K562 (cell line): ENCODE results near the gene BICC1. TPM values are rescaled to one million over a fixed set of nuclear protein-coding genes. Genes with fewer than 3 reads are reported as not detected.

Experiments
- ATAC-seq: fragments of 200-7000 bp; cut with Tn5 transposase; 3 replicates; pipeline ENCODE4 v1.9.1; 2020; ENCODE audit warnings: moderate library complexity
- BruUV-seq: library from RNA; stranded (reverse); fragments of 400-500 nt; replicated peaks from 2 replicates; lab custom pipeline; 2021; lab: Mats Ljungman, UMichigan
- CTCF ChIA-PET: fragments of 300-600 bp; formaldehyde crosslinking; extraction: SDS; loops from one replicate; lab custom pipeline; 2021; ENCODE audit warnings: low intra/inter-chr PET ratio; lab: Yijun Ruan, JAX
- POLR2A ChIA-PET: fragments of 300-600, 350-650 bp; sonication (Branson Sonifier 250); formaldehyde crosslinking; extraction: SDS; loops from one replicate; lab custom pipeline; 2021; ENCODE audit warnings: antibody characterized with exemption, inconsistent platforms; lab: Yijun Ruan, JAX
- DNase-seq, 4 experiments: peaks; one replicate each; pipeline versions ENCODE4 v3.0.0 to v3.0.0-alpha.2; 2011 to 2018; ENCODE audit warnings: low spot score in 3 of 4, mixed read lengths in 3 of 4; ENCODE audit errors: extremely low read depth in 1 of 4
- FAIRE-seq: peaks from 2 replicates; lab custom pipeline; 2011; peaks lifted over from hg19 to GRCh38; lab: Jason Lieb, UNC
- H2AFZ ChIP-seq: 2 replicates; pipeline ENCODE4 v1.6.0; 2011; ENCODE audit warnings: low read depth, low read length, control low read depth, inconsistent platforms
- H3K27ac ChIP-seq: fragments of 200-600 bp; 3 replicates; pipeline ENCODE4 v1.8.0; 2011; ENCODE audit warnings: low read depth, mild to moderate bottlenecking, control low read depth, inconsistent platforms, low read length, moderate library complexity, mixed read lengths; ENCODE audit errors: extremely low read depth
- H3K27me3 ChIP-seq, 2 experiments: fragments of 300-600 bp in 1 of 2; 2 replicates in 1 of 2; 3 replicates in 1 of 2; pipeline versions ENCODE4 v1.6.0 to v1.8.0; 2011; ENCODE audit warnings: inconsistent platforms in 2 of 2, low read length in 2 of 2, mild to moderate bottlenecking in 1 of 2, mixed read lengths in 1 of 2, moderate library complexity in 1 of 2; ENCODE audit not compliant: control insufficient read depth in 2 of 2, insufficient read depth in 2 of 2
- H3K36me3 ChIP-seq: fragments of 300-600 bp; 3 replicates; pipeline ENCODE4 v1.8.0; 2011; ENCODE audit warnings: mild to moderate bottlenecking, low read length, inconsistent platforms; ENCODE audit not compliant: control insufficient read depth, insufficient read depth
- H3K4me1 ChIP-seq, 2 experiments: fragments of 200-600 bp in 1 of 2; replicated peaks in 1 of 2; 2 replicates in 1 of 2; 3 replicates in 1 of 2; pipeline versions ENCODE4 v1.5.1 to v1.8.0; 2011; ENCODE audit warnings: inconsistent platforms in 2 of 2, low read length in 2 of 2, mild to moderate bottlenecking in 1 of 2, mixed read lengths in 1 of 2, moderate library complexity in 1 of 2; ENCODE audit not compliant: control insufficient read depth in 2 of 2, insufficient read depth in 2 of 2
- H3K4me2 ChIP-seq: 2 replicates; pipeline ENCODE4 v1.6.1; 2011; ENCODE audit warnings: low read length, control low read depth, inconsistent platforms, mixed read lengths; ENCODE audit not compliant: insufficient read depth
- H3K4me3 ChIP-seq: fragments of 200-600 bp; sonication (generic), shearing (Covaris generic); 2 replicates; pipeline ENCODE4 v1.5.1; 2016; ENCODE audit warnings: control low read depth, inconsistent platforms
- H3K79me2 ChIP-seq: fragments of 200-600 bp; 3 replicates; pipeline ENCODE4 v1.8.0; 2011; ENCODE audit warnings: low read length, inconsistent platforms; ENCODE audit not compliant: control insufficient read depth, insufficient read depth
- H3K9ac ChIP-seq, 2 experiments: 2 replicates each; pipeline versions ENCODE4 v1.6.0 to v1.6.1; 2011; ENCODE audit warnings: low read depth in 2 of 2, low read length in 2 of 2, control low read depth in 1 of 2, inconsistent platforms in 1 of 2, mild to moderate bottlenecking in 1 of 2, mixed read lengths in 1 of 2; ENCODE audit not compliant: insufficient read depth in 1 of 2
- H3K9me1 ChIP-seq: one replicate; pipeline ENCODE4 v1.6.0; 2011; ENCODE audit warnings: inconsistent platforms, mild to moderate bottlenecking, low read length, moderate library complexity; ENCODE audit not compliant: control insufficient read depth, insufficient read depth
- H3K9me3 ChIP-seq: replicated peaks from 2 replicates; pipeline ENCODE4 v1.5.1; 2011; ENCODE audit warnings: low read depth, low read length, inconsistent platforms; ENCODE audit not compliant: control insufficient read depth, insufficient read depth
- H4K20me1 ChIP-seq: replicated peaks from 2 replicates; pipeline ENCODE4 v1.6.1; 2011; ENCODE audit warnings: low read length, inconsistent platforms, mixed read lengths; ENCODE audit not compliant: control insufficient read depth, insufficient read depth
- FOXK2 ChIP-seq, 2 experiments: fragments of 450-650 bp; IDR thresholded peaks in 1 of 2; conservative IDR thresholded peaks in 1 of 2; 2 replicates each; pipeline ENCODE4 v1.6.1; 2016; ENCODE audit warnings: low read depth in 2 of 2, mild to moderate bottlenecking in 1 of 2
- HIVEP1 ChIP-seq: fragments of 250-450 bp; sonication (Bioruptor Pico); IDR thresholded peaks from 2 replicates; pipeline ENCODE4 v1.4.0; 2020; ENCODE audit warnings: mild to moderate bottlenecking
- HMGN3 ChIP-seq: IDR thresholded peaks from 2 replicates; pipeline ENCODE4 v1.6.1; 2011; ENCODE audit warnings: borderline replicate concordance, low read depth, mild to moderate bottlenecking, mixed read lengths, low read length; ENCODE audit not compliant: insufficient read length; ENCODE audit errors: extremely low read depth
- NCOA6 ChIP-seq: fragments of 450-650 bp; IDR thresholded peaks from 2 replicates; pipeline ENCODE4 v1.6.1; 2017; ENCODE audit warnings: mild to moderate bottlenecking
- SRF ChIP-seq, 2 experiments: fragments of 250-450, 450-650 bp in 1 of 2; sonication (Bioruptor Pico) in 1 of 2; sonication (generic) in 1 of 2; formaldehyde crosslinking; IDR thresholded peaks; 2 replicates each; pipeline versions ENCODE4 v1.5.0 to v1.5.1; 2020 to 2022; ENCODE audit warnings: mild to moderate bottlenecking in 1 of 2, missing genetic modification reagents in 1 of 2
- ZBTB8A ChIP-seq: fragments of 450-650 bp; IDR thresholded peaks from 2 replicates; pipeline ENCODE4 v1.6.1; 2018; ENCODE audit warnings: mild to moderate bottlenecking, moderate library complexity; ENCODE audit not compliant: partially characterized antibody
- ZNF436 ChIP-seq: fragments of 250-450, 450-650 bp; sonication (Bioruptor Pico); formaldehyde crosslinking; IDR thresholded peaks from 2 replicates; pipeline ENCODE4 v1.7.0; 2020; ENCODE audit warnings: mild to moderate bottlenecking
- WGBS: fragments of 100-300 bp; shearing (Covaris generic); methylation state at CpG from one replicate; pipeline ENCODE4 v1.1.6; 2016; ENCODE audit warnings: low coverage, mixed read lengths; ENCODE audit not compliant: insufficient coverage; ENCODE audit errors: missing lambda C conversion rate; 5-methylcytosine and 5-hydroxymethylcytosine counted together
- in situ Hi-C: fragments of 300-500 bp; cut with MboI; formaldehyde crosslinking; loops from 4 replicates; pipeline ENCODE4 v1.15.0; 2018; ENCODE audit warnings: inconsistent platforms, mixed read lengths
- intact Hi-C: fragments of 100-400 bp; cut with micrococcal nuclease; formaldehyde crosslinking; loops from 2 replicates; pipeline ENCODE4 v1.14.2; 2022
- polyA plus RNA-seq, 8 experiments: library from polyadenylated mRNA; depleted of rRNA in 4 of 8; stranded (reverse) in 5 of 8; unstranded in 3 of 8; fragments of >200 nt; fragmentation: Nextera tagmentation in 2 of 8; fragmentation: Illumina TruSeq in 1 of 8; extraction: Ambion mirVana in 2 of 8; extraction: Trizol in 1 of 8; gene quantifications; 2 replicates each; pipeline versions ENCODE4 v1.2.1 to v1.2.3, GENCODE V29; 2011 to 2014; ENCODE audit warnings: inconsistent platforms in 1 of 8, missing spikeins in 1 of 8
- total RNA-seq, 7 experiments: library from RNA; depleted of rRNA in 6 of 7; stranded (reverse); fragments of >200 nt in 6 of 7; fragmentation: Illumina TruSeq in 2 of 7; extraction: Trizol in 2 of 7; gene quantifications; 2 replicates each; pipeline versions ENCODE4 v1.2.1 to v1.2.3, GENCODE V29; 2011 to 2021; ENCODE audit warnings: low replicate concordance in 1 of 7
- TF ChIP-seq, protein P1 (sequence below): IDR thresholded peaks from 3 replicates; pipeline ENCODE4 v1.6.1; 2011; ENCODE audit warnings: borderline replicate concordance, mild to moderate bottlenecking, moderate library complexity; ENCODE audit not compliant: insufficient read length; ENCODE audit errors: extremely low read depth
- TF ChIP-seq, protein P2 (sequence below): fragments of 250-450 bp; sonication (Bioruptor Pico); IDR thresholded peaks from 2 replicates; pipeline ENCODE4 v1.8.0; 2021; ENCODE audit warnings: borderline replicate concordance, mild to moderate bottlenecking, moderate library complexity; ENCODE audit not compliant: poor library complexity, severe bottlenecking

Gene BICC1
- total and polyA plus RNA-seq, 9 of the 15 experiments (the other 6 are each of a cell fraction or from before 2014, with no cell fraction given) = not detected

DNA sequence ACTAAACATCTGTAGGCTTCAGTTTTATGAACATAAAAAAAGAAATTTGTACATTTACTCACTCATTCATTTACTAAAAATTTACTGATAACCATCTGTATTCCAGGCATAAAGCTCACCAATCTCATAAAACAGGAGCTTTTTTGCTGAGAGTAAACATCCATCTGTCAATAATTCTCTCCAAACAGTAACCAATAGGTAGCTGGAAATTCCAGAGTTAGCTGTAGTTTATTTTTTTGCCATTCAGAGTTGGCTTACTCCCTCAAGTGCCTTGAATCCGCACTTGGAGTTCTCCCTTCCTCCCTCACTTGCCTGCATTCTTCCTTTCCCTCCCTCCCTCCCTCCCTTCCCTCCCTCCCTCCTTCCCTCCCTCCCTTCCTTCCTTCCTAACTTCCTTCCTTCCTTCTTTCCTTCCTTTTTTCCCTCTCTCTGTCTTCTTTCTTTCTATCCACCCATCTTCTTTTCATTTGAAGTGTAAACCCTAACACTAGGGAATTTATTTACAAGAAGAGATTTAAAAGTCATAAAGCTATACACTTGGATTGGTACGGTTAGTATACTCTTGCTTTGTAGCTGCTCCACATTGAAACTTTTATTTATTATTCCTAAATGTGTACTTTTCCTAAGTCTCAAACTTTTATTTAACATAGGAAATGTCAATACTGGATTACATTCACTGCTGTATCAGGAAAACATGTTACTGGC is 44.6 kb upstream of the BICC1 start:
- ATAC-seq (no peak), DNase-seq (no peak)
- no peaks in the 10 kb centered on the region for H3K79me2 ChIP-seq
- H2AFZ ChIP-seq = no peak overlapping the region
- WGBS = 0% methylated on average over 2 of the region's 2 CpGs
- H3K4me3 ChIP-seq = no peak overlapping the region
- H3K9me1 ChIP-seq = no peaks in the 10 kb centered on the region
- H3K9me3 ChIP-seq = no peaks in the 10 kb centered on the region
- H3K27me3 ChIP-seq = no peaks in the 10 kb centered on the region
- in situ Hi-C loops = no loop called here
- no peaks in the 10 kb centered on the region for H4K20me1 ChIP-seq
- intact Hi-C loops = no loop called here
- H3K4me2 ChIP-seq = no peak overlapping the region
- ChIA-PET POLR2A (no interaction called here), CTCF (no interaction called here)
- H3K36me3 ChIP-seq = no peaks in the 10 kb centered on the region
- no peak overlapping the region for H3K27ac ChIP-seq
- H3K4me1 ChIP-seq = no peaks in the 10 kb centered on the region
- H3K9ac ChIP-seq = no peak overlapping the region
- TF ChIP-seq NCOA6 = no peak
- TF ChIP-seq, all 486 proteins: peak for 0
- no peak for FAIRE-seq
- no TSS peak for BruUV-seq

DNA sequence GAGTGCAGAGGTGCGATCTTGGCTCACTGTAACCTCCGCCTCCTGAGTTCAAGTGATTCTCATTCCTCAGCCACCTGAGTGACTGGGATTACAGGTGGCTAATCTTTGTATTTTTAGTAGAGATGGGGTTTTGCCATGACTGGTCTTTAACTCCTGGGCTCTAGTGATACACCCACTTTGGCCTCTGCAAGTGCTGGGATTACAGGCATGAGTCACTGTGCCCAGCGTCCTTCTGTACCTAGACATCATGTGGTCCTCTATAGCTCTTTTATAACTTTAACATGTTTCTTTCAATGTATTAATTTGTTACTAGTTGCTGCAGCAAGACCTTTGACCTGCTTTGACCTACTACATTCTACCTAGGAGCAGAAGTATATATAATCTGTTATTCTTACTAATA is 38.7 kb upstream of the BICC1 start:
- no peak for ATAC-seq
- H4K20me1 ChIP-seq = no peaks in the 10 kb centered on the region
- FAIRE-seq = no peak
- no peak overlapping the region for H3K4me2 ChIP-seq
- no peak overlapping the region for H3K9ac ChIP-seq
- BruUV-seq = no TSS peak
- no peaks in the 10 kb centered on the region for H3K9me3 ChIP-seq
- no peak overlapping the region for H3K4me3 ChIP-seq
- no peaks in the 10 kb centered on the region for H3K79me2 ChIP-seq
- H3K36me3 ChIP-seq = no peaks in the 10 kb centered on the region
- ChIA-PET CTCF (no interaction called here), POLR2A (no interaction called here)
- in situ Hi-C loops = no loop called here
- no peak overlapping the region for H2AFZ ChIP-seq
- no peaks in the 10 kb centered on the region for H3K4me1 ChIP-seq
- no peak overlapping the region for H3K27ac ChIP-seq
- H3K27me3 ChIP-seq = no peaks in the 10 kb centered on the region
- no peak for DNase-seq
- 0% methylated on average over 3 of the region's 3 CpGs for WGBS
- H3K9me1 ChIP-seq = no peaks in the 10 kb centered on the region
- intact Hi-C loops = no loop called here
- TF ChIP-seq SRF (CRISPR knock-in tag; IDR thresholded peaks at IDR 0.05) = no peak
- TF ChIP-seq, protein P1, sequence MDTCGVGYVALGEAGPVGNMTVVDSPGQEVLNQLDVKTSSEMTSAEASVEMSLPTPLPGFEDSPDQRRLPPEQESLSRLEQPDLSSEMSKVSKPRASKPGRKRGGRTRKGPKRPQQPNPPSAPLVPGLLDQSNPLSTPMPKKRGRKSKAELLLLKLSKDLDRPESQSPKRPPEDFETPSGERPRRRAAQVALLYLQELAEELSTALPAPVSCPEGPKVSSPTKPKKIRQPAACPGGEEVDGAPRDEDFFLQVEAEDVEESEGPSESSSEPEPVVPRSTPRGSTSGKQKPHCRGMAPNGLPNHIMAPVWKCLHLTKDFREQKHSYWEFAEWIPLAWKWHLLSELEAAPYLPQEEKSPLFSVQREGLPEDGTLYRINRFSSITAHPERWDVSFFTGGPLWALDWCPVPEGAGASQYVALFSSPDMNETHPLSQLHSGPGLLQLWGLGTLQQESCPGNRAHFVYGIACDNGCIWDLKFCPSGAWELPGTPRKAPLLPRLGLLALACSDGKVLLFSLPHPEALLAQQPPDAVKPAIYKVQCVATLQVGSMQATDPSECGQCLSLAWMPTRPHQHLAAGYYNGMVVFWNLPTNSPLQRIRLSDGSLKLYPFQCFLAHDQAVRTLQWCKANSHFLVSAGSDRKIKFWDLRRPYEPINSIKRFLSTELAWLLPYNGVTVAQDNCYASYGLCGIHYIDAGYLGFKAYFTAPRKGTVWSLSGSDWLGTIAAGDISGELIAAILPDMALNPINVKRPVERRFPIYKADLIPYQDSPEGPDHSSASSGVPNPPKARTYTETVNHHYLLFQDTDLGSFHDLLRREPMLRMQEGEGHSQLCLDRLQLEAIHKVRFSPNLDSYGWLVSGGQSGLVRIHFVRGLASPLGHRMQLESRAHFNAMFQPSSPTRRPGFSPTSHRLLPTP = no peak
- no peak for TF ChIP-seq HMGN3
- TF ChIP-seq ZBTB8A = no peak
- TF ChIP-seq ZNF436 (CRISPR knock-in tag) = no peak
- TF ChIP-seq, protein P2, sequence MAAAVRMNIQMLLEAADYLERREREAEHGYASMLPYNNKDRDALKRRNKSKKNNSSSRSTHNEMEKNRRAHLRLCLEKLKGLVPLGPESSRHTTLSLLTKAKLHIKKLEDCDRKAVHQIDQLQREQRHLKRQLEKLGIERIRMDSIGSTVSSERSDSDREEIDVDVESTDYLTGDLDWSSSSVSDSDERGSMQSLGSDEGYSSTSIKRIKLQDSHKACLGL (CRISPR knock-in tag) = no peak
- no peak for TF ChIP-seq HIVEP1 (CRISPR knock-in tag)
- no peak for TF ChIP-seq FOXK2 (conservative IDR thresholded peaks at IDR 0.05 in 1 of 2, IDR thresholded peaks at IDR 0.05 in 1 of 2; ENCODE audit: low read depth in 2 of 2)
